Measurements from ENCODE around the gene CPAMD8.

DNA sequence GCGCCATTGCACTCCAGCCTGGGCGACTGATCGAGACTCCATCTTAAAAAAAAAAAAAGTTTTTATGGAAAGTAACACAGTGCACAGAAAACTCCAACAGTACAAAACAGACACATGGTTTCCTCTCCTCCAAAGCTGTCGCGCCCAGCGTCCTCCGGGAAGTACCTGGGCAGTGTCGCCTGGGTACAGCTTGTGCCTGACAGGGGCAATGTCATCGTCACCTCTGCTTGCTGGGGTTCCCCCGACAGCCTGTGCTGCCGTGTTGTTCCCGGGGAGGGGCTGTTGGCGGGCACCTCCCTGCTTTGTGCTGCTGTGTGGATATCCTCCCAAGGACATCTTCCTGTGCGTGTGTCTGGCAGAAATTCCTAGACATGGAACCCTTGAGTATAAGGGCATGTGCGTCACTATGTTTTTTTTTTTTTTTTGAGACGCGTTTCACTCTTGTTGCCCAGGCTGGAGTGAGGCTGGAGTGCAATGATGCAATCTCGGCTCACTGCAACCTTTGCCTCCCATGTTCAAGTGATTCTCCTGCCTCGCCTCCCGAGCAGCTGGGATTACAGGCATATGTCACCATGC is 140.2 kb downstream of the CPAMD8 start:
- TF ChIP-seq YY1 (IDR thresholded peaks at IDR 0.05; ENCODE audit: insufficient read depth, insufficient read length) (no peak), SUZ12 (IDR thresholded peaks at IDR 0.05; ENCODE audit: extremely low read depth, insufficient read depth, insufficient read length) (no peak), ZNF274 (IDR thresholded peaks at IDR 0.05; ENCODE audit: low read depth, low read length) (no peak)
